GM12801 (cell line): ENCODE measurements around the gene CD96.

Source experiments
- TF ChIP-seq, protein P1 (sequence below): IDR thresholded peaks from one replicate; pipeline ENCODE4 v1.5.1; 2011; ENCODE audit warnings: control low read depth; ENCODE audit not compliant: insufficient read length; ENCODE audit errors: extremely low read depth

Gene CD96

DNA sequence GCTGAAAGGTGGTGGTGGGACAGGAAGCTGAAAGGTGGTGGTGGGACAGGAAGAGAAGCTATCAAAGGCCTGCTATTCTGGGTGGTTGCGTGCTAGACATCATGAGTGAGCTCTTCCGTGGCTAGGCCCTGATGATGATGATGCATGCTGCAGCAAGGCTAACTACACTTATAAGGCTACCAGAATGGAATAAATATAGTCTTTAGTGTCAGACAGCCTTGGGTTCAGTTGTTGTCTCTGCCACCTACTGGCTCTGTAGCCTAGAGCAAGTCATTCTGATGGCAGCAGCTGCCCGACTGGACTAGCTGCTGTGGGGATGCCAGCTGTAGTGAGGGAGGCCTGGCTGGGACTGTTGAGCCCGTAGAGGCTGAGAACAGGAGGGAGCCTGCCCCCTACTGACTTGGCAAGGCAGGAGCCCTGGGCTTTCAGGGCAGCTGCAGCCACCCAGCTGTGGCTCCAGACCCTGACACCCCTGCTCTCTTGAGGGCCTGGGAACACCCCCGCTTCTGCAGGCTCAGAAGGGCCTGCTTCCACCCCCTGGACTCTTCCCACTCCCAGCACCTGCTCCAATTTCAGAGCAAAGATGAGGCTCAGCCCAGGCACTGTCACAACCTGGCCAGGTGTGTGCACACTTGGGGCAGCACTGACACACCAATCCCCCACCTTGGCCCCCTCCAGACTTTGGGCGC is 74.6 kb downstream of the CD96 start:
- TF ChIP-seq, protein P1, sequence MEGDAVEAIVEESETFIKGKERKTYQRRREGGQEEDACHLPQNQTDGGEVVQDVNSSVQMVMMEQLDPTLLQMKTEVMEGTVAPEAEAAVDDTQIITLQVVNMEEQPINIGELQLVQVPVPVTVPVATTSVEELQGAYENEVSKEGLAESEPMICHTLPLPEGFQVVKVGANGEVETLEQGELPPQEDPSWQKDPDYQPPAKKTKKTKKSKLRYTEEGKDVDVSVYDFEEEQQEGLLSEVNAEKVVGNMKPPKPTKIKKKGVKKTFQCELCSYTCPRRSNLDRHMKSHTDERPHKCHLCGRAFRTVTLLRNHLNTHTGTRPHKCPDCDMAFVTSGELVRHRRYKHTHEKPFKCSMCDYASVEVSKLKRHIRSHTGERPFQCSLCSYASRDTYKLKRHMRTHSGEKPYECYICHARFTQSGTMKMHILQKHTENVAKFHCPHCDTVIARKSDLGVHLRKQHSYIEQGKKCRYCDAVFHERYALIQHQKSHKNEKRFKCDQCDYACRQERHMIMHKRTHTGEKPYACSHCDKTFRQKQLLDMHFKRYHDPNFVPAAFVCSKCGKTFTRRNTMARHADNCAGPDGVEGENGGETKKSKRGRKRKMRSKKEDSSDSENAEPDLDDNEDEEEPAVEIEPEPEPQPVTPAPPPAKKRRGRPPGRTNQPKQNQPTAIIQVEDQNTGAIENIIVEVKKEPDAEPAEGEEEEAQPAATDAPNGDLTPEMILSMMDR: no peak

DNA sequence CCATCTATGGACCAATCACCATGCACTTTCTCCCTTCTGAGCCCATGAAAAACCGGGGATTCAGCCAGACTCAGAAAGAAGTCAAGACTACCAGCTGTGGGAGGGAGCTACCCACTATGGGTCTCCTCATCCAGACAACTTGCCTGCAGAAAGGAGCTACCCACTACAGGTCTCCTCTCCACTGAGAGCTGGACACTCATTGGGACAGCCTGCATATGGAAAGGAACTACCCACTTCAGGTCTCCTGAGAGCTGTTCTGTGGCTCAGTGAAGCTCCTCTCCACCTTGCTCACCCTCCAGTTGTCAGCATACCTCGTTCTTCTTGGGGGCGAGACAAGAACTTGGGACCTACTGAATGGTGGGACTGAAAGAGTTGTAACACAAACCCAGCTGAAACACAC is 75.4 kb downstream of the CD96 start:
- TF ChIP-seq, protein P1: no peak

DNA sequence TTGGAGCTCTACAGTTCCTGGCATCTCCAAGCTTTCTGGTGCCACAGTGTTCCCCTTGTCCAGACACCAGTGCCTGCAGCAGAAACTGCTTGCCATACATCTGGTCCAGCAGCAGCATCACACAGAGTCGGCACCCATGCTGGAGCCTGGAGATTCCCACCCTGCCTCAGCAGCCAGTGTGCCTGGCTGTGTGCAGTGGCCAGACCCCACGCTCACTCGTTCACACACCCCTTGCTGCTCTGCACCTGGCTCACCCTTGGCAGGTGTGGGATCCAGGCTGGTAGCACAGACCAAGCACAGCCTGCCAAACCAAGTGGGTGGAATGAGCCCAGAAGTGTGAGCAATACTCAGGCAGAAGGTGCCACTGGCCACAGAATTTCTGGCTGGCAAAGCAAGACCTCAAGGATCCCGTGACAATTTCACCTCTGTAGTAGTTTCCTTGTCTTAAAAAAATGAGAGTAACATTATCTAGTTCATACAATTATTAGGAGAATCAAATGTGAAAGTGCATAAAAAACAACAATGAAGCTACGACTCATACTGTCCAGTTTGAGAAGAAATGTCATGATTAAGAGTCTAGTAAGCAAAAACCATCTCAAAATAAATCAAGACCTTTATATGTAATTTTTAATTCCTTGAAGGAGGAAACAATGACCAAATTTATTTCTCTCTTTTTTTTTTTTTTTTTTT is 76.1 kb downstream of the CD96 start:
- TF ChIP-seq, protein P1: no peak

DNA sequence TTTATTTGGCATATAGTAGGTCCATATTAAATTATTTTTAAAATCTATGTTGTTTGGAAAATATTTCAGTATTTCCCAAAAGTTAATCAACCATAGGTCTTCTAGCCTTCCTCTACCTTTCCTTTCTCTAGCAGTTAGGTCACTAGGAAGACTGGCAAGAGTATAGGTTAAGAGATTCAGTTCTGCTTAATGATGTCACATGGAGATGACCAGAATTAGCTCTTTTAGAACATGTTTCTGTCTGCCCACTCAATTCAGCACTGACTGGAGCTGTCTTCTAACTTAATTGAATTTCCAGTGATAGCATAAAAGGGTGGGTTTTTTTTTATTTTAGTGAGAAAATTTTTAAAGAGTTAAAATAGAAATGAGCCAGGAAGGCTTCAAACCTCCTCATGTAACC is 76.9 kb downstream of the CD96 start:
- TF ChIP-seq, protein P1: no peak

DNA sequence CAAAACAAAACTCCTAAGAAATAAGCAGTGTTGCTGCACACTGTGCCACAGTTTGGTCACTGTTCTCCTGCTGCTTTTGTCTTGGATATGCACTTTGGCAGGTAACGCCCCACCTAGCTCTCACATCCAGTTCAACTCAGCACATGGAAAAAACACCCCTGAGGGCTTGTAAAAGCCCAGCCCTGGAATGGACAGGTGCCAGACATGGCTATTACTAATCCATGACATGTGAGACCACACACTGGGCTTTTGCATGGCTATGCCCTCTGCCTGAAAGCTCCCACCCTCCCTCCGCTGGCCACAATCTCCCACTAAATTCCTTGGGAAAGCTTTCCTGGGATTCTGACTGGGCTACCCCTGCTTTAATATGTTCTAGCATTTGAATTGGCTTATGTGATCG is 77.8 kb downstream of the CD96 start:
- TF ChIP-seq, protein P1: no peak

DNA sequence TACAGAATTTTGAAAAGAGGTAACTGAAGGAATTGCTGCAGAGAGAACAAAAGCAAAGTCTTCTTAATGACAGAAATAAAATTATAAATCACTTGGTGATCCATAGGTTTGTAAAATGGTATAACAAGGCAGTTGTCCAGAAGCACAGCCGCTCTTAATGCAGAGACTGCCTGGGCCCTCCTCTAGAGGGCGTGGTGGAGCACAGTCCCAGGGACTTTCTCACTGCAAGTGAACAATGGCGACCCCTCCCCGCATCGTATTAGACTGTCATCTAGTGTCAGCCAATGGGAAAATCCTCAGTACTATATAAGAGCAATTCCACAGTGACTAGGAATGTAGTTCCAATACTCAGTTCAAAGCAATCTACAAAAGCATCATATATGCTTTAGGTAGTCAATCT is 79.5 kb downstream of the CD96 start:
- TF ChIP-seq, protein P1: no peak

DNA sequence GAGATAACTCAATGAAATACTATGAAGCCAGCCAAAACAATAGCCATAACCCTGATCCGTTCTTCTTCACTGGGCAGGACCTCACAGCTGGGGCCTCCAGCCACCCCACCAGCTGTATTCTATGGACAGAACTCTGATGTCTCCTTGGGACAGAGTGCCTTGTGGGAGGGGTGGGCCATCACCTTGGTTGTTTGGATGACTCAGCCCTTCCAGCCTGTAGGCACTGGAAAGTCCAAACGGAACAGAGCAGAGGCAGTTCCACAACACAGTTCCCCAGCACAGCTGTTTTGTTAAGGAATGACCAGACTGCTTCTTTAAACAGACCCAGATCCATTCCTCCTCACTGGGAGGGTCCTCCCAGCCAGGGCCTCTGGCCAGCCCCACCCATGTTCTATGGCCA is 85.1 kb downstream of the CD96 start:
- TF ChIP-seq, protein P1: no peak
